Stimulated activated CD4-positive, alpha-beta T cell treated with anti-CD3 and anti-CD28 coated beads, Interleukin-1b, Interleukin-23, amount 100 ng/mL, for 4 hours (primary cell): ENCODE results near the gene ZNF283.

Experiments
- DNase-seq, 2 donors: peaks; one replicate each; pipeline ENCODE4 v3.0.0-alpha.2; 2020; ENCODE audit warnings: low read depth in 2 of 2

The ZNF283 gene

DNA sequence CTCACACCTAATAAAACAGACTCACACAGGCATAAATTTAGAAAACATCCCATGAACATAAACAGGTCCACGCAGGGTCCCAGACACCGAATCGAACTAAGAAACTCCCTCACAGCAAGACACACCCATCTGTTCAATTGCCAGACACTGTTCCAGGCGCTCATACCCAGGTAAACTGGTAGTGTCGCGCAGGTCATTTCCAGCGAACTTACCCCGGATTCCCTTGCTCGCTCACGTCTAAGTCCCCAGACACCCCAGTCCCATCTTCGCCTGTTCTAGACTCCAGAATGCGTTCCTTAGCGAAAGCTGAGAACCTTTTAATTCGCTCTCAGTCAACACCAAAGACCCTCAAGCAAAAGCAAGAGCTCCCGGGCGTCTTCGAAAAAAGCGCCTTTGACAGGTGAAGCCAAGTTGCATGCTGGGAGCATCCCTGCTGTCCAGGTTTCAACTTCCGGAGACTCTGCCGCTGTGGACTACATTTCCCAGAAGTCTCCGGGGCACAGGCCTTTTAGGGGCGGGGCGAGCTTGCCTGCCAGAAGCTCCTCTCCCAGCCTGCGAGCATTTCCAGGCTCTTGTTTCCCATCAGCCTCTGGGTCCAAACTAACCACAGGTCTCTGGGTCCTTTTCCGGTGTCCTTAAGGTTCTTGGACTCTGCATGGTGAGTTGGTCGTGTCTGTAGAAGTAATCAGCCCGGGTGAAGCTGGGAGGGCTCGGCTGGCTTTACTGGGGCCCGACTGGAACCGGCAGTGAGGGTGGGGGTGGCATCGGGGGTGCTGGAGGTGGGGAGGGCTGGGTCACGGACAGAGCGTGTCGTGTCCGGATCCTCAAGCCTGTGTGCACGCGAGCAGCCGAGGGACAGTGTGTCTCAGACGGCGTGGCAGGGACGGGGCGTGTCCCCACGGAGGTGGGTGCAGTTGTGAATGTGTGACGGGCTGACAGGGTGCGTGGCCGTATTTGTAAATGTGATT, at the start of gene ZNF283:
ZNF283 (plus strand) TSS at position 535 of the 968 bp plus-strand sequence. CDS start 6,184 bp downstream, outside the sequence.
- DNase-seq: peak; percentile 73 to 75

DNA sequence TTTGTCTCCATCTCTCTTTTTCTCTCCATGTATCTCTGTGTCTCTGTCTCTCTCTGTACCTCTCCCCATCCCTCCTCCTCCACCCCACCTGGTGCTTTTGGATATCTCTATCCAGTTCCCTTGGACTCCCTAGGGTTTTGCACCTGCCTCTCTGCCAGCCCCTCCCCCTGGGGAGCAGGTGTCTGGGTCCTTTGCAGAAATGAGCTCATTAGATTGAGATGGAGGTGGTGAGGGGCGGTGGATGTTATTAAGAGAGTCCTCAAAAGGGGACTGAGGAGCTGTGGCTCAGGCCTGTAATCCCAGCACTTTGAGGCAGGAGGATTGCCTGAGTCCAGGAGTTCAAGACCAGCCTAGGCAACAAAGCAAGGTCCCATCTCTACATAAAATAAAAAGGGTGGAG, 48.5 kb upstream of the ZNF283 start:
- no peak for DNase-seq

DNA sequence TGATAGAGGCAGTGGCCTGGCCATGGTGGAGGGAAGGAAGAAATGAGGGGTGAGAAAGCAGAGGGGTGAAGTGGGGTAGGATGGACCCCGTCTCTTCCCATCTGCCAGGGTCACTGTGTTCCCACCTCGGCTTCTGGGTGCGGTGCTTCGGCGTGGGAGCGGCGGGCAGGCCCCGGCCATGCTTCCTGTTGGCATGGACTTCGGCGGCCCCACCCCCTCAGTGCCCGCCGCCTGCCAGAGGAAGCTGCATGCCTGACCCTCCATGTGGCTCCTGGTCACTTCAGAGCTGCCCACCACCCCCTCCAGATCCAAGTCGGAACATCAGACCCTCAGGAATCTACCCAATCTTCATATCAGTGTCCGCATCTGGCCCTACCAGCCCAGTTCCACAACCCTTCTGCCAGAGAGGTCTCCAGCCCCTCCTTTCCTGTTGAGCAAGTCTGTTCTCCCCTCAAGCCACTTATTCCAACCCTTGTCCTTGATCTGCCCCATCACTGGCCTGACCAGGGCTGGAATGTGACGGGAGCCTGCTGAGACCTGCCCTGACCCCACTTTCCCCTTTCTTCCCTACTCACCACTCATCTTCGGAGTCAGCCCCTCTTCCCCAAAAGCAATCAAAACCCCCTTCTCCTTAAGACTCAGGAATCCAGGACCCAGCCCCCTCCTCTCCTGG, 47.8 kb upstream of the ZNF283 start:
- no peak for DNase-seq

DNA sequence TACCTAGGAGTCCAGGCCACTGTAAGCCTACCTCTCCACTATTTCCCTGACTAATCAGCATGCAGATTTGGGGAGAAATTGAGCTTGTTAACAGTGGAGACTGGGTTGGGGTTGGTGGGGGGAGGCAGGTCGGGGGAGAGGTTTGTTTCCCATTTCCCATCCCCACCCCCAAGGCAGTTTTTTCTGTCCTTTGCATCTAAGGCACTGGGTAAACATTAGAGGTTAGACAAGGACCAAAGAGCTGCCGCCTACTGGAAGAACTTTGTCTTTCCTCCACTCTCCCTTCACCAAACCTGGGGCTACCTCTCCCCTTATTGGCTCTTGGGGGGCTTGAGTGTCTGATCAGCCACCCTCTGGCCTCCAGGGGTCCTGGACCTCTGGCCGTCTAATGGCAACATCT, 47.3 kb upstream of the ZNF283 start:
- no peak for DNase-seq

DNA sequence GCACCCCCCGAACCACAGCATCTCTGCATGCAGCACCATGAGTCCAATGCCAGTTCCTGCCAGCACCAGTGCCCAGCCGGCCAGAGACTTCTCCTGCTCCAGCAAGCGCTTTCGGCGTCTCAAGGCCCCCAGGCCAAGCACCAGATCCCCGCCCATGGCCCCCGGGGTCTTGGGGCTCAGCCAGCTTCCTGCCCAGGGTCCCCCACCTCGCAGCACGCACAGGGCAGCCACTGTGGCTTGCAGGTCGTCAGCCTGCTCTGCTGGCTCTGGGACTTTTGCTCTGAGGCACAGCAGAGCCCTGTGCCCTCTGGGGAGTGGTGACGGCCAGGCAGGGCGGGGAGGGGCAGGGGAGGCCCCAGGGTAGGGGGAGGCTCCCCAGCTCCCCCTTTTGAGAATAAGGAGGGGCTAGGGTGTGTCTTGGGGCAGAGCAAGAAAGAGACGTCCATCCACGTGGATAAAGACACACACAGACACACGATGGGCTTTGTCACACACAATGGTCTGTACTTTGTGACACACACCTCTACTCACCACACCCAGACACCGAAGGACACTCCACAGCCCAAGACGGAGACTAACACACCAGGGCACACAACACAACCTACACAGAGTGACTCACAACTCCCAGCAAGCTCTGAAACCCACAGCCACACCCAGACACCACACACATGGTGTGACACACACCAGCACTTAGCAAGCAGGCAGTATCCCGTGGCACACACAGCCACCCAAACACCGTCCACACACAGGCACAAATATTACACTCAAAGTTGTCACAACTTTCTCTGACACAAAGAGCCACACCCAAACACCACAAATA, 46.2 kb upstream of the ZNF283 start, which contains the start of gene KCNN4:
KCNN4 (minus strand) TSS at position 268 of the 820 bp plus-strand sequence; CDS start at position 156, 112 bp downstream.
- DNase-seq: peak; percentile 42 to 64

DNA sequence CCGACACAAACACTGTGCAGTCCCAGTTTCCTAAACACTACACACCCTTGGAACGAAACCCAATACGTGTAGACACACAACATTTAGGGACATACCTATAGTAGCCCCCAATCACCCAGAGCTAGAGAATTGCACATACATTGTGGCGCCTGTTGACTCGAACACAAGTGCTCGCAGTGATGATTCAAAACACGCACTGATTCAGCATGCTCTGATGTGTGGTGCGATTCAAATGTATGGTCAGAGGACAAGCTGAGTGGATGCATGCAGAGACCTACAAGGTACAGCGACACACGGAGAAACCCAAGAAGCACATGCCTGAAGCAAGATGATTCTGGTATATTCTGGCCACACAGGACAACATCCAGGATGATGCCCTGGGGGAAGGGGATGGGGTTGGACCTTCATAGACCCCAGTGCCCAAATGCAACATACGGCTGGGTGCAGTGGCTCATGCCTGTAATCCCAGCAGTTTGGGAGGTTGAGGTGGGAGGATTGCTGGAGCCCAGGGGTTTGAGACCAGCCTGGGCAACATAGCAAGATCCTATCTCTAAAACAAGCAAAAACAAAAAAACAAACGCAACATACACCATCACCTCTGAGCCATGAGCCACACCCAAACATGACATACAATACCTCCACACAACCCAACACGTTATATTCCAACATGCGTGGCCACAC, 45.4 kb upstream of the ZNF283 start:
- DNase-seq: no peak

DNA sequence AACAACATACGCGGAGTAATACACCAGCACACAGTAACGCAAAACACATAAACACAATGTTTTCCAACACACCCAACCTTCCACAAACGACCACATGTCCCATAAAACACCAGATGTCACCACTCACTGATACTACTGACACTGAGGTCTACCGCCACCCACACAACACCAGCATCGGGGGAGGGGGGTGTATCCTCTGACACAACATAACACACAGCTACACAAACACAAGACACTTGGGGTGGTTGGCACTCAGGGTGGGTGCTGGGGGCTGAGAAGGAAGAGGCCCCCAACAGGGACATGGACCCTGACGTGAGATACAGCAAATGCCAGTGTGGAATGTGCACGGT, 44.8 kb upstream of the ZNF283 start:
- DNase-seq: no peak

DNA sequence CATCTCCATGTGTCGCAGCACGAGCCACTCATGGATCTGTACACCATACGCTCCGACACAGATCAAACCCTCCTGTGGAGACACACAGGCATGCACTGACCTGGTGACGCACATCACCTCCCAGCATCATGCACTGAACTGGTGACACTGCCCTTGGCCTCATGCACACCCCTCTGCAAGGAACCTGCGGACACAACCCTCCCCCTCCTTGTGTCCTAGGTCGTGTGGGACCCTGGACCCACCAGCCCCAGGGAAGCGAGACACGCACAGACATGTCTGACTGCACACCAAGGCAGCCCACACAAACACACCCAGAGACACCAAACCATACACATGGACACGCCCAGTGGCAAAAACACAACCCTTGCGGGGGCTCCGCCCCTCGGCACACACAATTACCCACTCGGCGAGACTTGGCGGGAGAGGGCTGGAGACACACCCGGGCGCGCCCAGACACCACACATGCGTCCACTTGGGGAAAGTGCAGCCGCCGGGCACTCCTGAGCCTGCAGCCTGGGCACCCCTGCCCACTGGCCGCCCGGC, 44.4 kb upstream of the ZNF283 start:
- DNase-seq: no peak

DNA sequence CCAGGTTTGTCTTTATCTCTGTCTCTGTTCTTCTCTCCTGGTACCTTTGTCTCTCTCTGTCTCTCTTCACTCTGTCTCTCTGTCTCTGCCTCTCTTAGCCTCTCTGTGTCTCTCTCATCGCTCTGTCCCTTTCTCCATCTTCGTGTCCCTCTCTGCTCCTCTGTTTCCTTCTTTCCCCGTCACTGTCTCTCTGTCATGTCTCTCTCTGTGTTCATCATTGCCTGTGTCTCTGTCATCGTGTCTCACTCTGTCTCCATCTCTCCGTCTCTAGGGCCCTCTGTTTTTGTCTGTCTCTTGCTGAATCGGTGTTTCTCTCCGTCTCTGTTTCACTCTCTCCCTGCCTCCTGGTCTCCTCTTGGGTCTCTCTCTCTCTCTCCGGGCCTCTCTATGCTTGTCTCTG, 43.5 kb upstream of the ZNF283 start:
- DNase-seq: no peak

DNA sequence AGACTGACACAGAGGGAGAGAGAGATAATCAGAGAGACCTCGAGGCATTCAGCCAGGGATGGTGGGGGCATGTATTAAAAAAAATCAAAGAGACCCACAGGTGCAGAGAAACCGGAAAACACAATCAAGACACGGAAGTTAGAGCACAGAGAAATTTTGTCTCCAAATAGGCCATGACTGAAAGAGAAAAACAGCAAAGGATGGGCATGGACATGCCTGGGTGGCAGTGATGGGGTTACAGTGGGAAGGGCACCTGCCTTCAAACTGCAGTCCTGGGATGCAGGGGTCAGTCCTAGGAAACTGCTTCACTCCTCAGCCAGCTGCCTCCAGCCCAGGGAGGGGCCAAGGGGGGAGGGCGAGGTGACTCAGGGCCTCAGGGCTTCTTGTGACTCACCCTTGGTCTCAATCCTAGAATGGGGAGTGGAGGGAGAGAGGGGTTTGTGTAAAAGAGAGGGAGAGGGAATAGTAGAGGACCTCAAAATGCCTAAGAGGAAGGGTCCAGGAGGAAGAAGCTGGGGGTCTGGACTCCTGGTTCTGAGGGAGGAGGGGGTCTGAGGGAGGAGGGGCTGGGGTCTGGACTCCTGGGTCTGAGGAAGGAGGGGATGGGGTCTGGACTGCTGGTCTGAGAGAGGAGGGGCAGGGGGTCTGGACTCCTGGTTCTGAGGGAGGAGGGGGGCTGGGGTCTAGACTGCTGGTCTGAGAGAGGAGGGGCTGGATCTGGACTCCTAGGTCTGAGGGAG, 42.7 kb upstream of the ZNF283 start:
- peak; percentile 43 to 62 for DNase-seq

DNA sequence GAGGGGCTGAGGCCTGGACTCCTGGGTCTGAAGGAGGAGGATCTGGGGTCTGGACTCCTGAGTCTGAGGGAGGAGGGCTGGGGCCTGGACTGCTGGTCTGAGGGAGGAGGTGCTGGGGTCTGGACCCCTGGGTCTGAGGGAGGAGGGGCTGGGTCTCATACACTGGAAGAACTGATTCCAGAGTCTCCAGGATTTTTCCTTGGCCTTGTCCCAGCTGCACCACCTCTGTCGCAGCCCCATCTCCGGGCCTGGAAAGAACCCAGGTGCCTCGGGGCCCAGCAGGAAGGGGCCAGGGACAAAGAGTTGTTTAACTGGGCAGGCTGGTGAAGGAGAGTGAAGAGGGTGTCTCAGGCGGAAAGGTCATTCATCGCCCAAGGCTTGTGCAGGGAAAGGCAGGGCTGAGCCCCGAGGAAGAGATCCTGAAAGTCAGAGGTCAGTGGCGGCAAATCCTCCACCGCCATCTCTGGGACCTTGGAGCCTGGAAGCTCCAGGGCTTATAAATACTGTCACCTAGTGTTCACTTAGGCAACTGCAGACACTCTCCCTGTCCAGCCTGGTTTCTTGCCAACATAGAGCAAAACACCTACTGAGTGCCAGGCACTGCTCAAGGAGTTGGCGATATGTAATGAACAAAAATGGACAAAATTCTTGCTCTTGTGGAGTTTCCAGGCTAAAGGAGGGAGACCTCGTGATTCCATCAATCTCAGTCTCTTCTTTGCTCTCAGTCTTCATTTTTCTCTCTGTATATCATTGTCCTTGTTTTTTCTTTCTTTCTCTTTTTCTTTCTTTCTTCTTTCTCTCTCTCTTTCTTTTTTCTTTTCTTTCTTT, 41.9 kb upstream of the ZNF283 start:
- DNase-seq: peak in 1 of 2 donors; percentile 45

DNA sequence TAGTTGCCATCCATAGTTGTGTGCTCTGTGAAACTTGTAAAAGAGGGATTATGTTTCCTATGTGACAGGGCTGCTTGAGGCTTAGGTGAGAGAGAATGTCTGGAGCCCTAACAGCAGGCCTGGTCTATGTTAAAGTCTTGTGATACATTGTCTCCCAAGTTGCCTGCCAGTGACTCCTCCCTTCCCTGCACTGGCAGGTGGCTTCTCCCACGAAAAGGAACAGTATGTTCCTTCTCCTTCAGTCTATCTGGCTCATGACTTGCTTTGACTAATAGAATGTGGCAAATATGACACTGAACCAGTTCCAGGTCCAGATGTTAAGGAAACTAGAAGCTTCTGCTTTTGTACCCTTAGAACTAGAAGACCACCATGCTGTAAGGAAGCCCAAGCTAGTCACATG, 40.5 kb upstream of the ZNF283 start:
- DNase-seq: no peak

DNA sequence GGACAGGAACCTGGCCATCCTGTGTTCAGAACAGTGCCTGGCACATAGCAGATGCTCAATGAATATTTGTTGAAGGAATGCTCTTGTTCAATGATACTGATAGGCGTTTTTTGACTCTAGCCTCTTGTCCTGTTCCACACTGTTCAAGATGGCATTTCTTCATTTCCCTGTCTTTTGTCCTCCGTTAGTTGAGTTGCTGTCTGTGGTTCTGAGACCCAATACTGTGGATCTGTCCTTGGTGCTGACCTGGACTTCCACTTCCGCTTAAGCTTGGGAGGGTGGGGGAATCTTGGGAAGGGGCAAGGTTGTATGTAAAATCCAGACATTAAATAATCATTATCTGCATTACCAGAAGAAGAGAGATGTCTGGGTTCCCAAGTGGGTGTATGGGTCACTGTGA, 38.1 kb upstream of the ZNF283 start:
- DNase-seq: no peak

DNA sequence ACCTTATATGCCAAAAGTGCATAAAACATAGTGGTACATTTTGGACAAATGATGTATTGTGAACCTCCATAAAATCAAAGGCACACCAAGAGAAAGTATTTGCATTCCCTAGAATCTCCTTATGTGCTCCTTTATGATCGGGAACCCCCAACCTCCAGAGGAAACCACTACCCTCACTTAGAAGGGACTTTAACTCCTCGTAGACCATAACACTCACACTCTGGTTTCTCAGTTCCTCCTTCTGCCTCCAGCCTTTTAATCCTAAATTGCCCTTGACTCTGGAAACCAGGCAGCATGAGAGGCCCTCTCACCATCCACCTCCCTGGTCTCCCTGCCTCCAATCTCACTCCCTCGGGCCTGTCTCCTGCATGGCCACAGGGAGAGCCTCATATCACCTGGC, 36.5 kb upstream of the ZNF283 start:
- no peak for DNase-seq

DNA sequence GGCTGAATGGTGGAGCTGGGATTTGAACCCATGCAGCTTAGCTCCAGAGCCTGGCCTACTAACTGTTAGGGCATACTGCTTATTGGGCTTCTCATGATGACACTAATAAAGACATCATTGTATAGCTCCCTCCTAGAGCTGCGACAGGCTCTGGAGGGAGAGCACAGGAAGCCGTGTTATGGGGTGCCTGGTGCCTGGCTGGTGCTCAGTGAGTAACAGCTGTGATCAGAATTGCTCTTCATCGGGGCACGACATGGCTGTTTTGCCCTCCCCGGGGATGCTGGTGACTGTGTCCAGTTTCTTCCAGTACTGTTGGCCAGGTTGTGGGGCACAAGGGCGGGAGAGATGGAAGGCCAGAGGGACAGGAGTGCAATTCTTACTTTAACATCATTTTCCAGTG, 30.0 kb upstream of the ZNF283 start:
- no peak for DNase-seq

DNA sequence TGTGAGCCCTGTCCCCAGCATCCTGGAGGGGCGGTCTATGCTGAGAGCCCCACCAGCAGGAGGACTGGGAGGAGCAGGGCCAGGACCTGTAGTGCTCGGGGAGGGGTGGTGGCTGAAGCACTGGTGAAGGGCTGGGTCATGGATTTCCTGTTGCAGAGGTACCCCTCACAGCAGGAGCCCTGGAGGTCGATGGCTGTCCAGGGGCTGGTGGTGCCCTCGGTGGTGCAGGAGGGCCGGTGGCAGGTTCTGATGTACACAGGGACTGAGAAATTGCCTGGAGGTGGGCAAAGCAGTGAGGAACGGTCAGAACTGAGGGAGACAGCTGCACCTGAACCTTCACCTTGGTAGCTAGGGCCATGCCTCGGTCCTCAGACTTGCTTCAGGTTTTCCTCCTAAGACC, 29.6 kb upstream of the ZNF283 start:
- no peak for DNase-seq

DNA sequence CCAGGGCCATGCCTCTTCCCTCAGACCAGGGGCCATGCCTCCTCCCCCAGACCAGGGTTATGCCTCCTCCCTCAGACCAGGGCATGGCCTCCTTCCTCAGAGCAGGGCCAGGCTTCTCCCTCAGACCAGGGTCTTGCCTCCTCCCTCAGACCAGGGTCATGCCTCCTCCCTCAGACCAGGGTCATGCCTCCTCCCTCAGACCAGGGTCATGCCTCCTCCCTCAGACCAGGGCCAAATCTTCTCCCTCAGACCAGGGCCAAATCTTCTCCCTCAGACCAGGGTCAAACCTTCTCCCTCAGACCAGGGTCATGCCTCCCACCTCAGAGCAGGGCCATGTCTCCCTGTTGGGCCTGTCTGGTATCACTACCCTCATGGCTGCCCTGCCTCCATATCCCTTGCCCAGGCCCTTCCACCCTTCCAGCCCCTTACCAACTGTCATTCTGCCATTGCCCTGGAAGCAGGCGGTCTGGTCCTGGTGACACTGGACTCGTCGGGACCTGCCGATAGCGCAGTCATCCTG, 29.0 kb upstream of the ZNF283 start:
- DNase-seq: no peak

DNA sequence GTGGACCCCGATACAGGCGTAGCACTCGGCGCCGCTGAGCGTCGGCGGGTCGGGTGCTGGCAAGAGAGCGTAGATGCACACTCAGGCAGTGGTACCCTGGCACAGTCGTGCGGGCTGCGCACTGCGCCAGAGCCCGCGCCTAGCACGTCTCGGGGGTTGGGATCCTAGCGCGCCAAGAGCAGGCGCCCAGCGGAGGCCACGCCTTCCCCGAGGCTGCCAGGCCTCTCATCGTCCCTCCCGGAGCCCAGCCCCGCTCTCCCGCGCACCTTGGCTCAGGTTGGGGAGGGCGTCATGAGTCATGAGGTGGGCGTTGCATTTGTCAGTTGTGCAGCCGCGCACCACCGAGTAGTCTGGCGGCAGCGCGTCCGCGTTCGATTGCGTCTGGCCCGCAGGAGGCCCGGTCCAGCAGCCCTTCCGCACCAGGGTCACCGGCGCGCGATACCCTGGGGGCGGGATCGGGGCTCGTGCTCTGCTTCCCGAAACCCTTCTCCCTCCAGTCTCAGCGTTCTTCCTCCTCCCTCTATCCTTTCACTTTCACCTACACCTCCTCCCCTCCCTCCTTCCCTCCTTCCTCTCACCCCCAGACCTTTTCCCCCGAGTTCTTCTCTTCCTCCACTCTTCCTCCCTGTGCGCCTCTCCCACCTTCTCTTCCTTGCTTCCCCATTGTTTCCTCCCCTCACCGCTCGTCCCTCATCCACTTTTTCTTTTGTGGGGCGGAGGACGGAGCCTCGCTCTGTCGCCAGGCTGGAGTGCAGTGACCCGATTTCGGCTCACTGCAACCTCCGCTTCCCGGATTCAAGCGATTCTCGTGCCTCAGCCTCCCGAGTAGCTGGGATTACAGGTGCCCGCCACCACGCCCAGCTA, 28.3 kb upstream of the ZNF283 start:
- DNase-seq: peak; percentile 57 to 67
